Left lung (tissue), 8 donors: Measurements from ENCODE around the gene UBASH3A. TPM values are rescaled to one million over a fixed set of nuclear protein-coding genes. Genes with fewer than 3 reads are reported as not detected.

Experiments used
- polyA plus RNA-seq, 6 donors: library from polyadenylated mRNA; unstranded; fragments of 120-200 nt; gene quantifications; one replicate each; pipeline ENCODE4 v1.2.1, GENCODE V29; 2013; ENCODE audit not compliant: insufficient read length in 6 of 6
- total RNA-seq, 2 donors: library from RNA; stranded (reverse); fragmentation: NEBNext Ultra II Directional; extraction: Animal tissue kit (Norgen Biotek cat#: 25700); gene quantifications; one replicate each; pipeline ENCODE4 v1.2.1, GENCODE V29; 2021
- donor health status: DM: no; HTN: yes; CAD: no.
- donor health status: DM: no; HTN: no; CAD: no.

Gene UBASH3A
- total and polyA plus RNA-seq, 8 donors = 0.08 to 1.3 (median 0.24) TPM

Other genes starting within 250 kb of the UBASH3A start
- 10 to 100 TPM; 40.6 to 53.8 TPM for gene ABCG1, start 184.8 kb upstream of the UBASH3A start, total RNA-seq
- 10 to 100 TPM in 3 of 6 donors, 1 to 10 TPM in 3; 6.8 to 11.2 (median 9.7) TPM for gene ABCG1, start 184.8 kb upstream of the UBASH3A start, polyA plus RNA-seq
- gene TFF3, start 88.5 kb upstream of the UBASH3A start, total RNA-seq = 10 to 100 TPM in 1 of 2 donors, 1 to 10 TPM in 1; 5.5 to 11.1 TPM
- 10 to 100 TPM in 4 of 6 donors, 1 to 10 TPM in 2; 8.4 to 20.0 (median 15.0) TPM for gene TFF3, start 88.5 kb upstream of the UBASH3A start, polyA plus RNA-seq
- not detected for gene TFF2, start 52.9 kb upstream of the UBASH3A start, total RNA-seq
- gene TFF2, start 52.9 kb upstream of the UBASH3A start, polyA plus RNA-seq = not detected
- gene TFF1, start 37.4 kb upstream of the UBASH3A start, total RNA-seq = not detected
- gene TFF1, start 37.4 kb upstream of the UBASH3A start, polyA plus RNA-seq = not detected
- gene TMPRSS3, start 7.8 kb upstream of the UBASH3A start, total RNA-seq = 1 to 10 TPM; 2.9 to 4.8 TPM
- under 1 TPM; 0.43 to 0.93 (median 0.76) TPM for gene TMPRSS3, start 7.8 kb upstream of the UBASH3A start, polyA plus RNA-seq
- 10 to 100 TPM in 1 of 2 donors, under 1 TPM in 1; 0.73 to 10.7 TPM for gene RSPH1, start 92.3 kb downstream of the UBASH3A start, total RNA-seq
- 10 to 100 TPM in 4 of 6 donors, 1 to 10 TPM in 2; 4.2 to 27.3 (median 16.7) TPM for gene RSPH1, start 92.3 kb downstream of the UBASH3A start, polyA plus RNA-seq
- gene SLC37A1, start 110.0 kb downstream of the UBASH3A start, total RNA-seq = 10 to 100 TPM; 22.4 to 26.8 TPM
- gene SLC37A1, start 110.0 kb downstream of the UBASH3A start, polyA plus RNA-seq = 10 to 100 TPM in 5 of 6 donors, 1 to 10 TPM in 1; 8.9 to 10.6 (median 10.4) TPM
- 1 to 10 TPM; 5.1 to 9.6 TPM for gene PDE9A, start 249.7 kb downstream of the UBASH3A start, total RNA-seq
- gene PDE9A, start 249.7 kb downstream of the UBASH3A start, polyA plus RNA-seq = 10 to 100 TPM; 20.7 to 24.2 (median 23.3) TPM